Mesendoderm (in vitro differentiated cells): Measurements from ENCODE around the gene SLC36A3.

Experiments used
- DNase-seq: peaks from one replicate; pipeline ENCODE4 v3.0.0; 2013
- H2AK5ac ChIP-seq: 2 replicates; pipeline ENCODE4 v1.6.1; 2013; ENCODE audit warnings: low read length, inconsistent platforms
- H2BK120ac ChIP-seq: 2 replicates; pipeline ENCODE4 v1.6.1; 2013; ENCODE audit warnings: low read depth, mild to moderate bottlenecking, low read length, moderate library complexity, mixed read lengths
- H2BK15ac ChIP-seq: replicated peaks from 2 replicates; pipeline ENCODE4 v1.6.1; 2013; ENCODE audit warnings: low read depth, mild to moderate bottlenecking, moderate library complexity
- H2BK5ac ChIP-seq: 2 replicates; pipeline ENCODE4 v1.6.1; 2013; ENCODE audit warnings: low read length, inconsistent platforms
- H3K18ac ChIP-seq: 2 replicates; pipeline ENCODE4 v1.6.1; 2013; ENCODE audit warnings: mild to moderate bottlenecking, low read length, mixed read lengths
- H3K23ac ChIP-seq: one replicate; pipeline ENCODE4 v1.6.1; 2013; ENCODE audit warnings: low read length
- H3K27ac ChIP-seq: 2 replicates; pipeline ENCODE4 v1.5.1; 2013; ENCODE audit warnings: low read depth, mild to moderate bottlenecking, inconsistent platforms, low read length, moderate library complexity
- H3K27me3 ChIP-seq: 2 replicates; pipeline ENCODE4 v1.6.1; 2013; ENCODE audit warnings: low read length, control low read depth, mild to moderate bottlenecking, inconsistent platforms; ENCODE audit not compliant: insufficient read depth, poor library complexity
- H3K36me3 ChIP-seq: 2 replicates; pipeline ENCODE4 v1.6.1; 2013; ENCODE audit warnings: low read length, inconsistent platforms; ENCODE audit not compliant: control insufficient read depth, insufficient read depth
- H3K4ac ChIP-seq: one replicate; pipeline ENCODE4 v1.6.1; 2013; ENCODE audit warnings: low read depth, mild to moderate bottlenecking, low read length, moderate library complexity
- H3K4me1 ChIP-seq: 2 replicates; pipeline ENCODE4 v1.6.1; 2013; ENCODE audit warnings: low read depth, low read length, inconsistent platforms; ENCODE audit not compliant: control insufficient read depth
- H3K4me2 ChIP-seq: 2 replicates; pipeline ENCODE4 v1.6.1; 2013; ENCODE audit warnings: low read length
- H3K4me3 ChIP-seq: 2 replicates; pipeline ENCODE4 v1.5.1; 2013; ENCODE audit warnings: mild to moderate bottlenecking, low read length
- H3K56ac ChIP-seq: one replicate; pipeline ENCODE4 v1.6.1; 2013; ENCODE audit warnings: low read length
- H3K79me1 ChIP-seq: 2 replicates; pipeline ENCODE4 v1.6.1; 2013; ENCODE audit warnings: low read length, inconsistent platforms
- H3K79me2 ChIP-seq: 2 replicates; pipeline ENCODE4 v1.6.1; 2013; ENCODE audit warnings: mild to moderate bottlenecking, low read length; ENCODE audit not compliant: control insufficient read depth, insufficient read depth
- H3K9ac ChIP-seq: 2 replicates; pipeline ENCODE4 v1.6.1; 2013; ENCODE audit warnings: low read length, inconsistent platforms
- H4K5ac ChIP-seq: one replicate; pipeline ENCODE4 v1.6.1; 2013; ENCODE audit warnings: low read length
- H4K8ac ChIP-seq: one replicate; pipeline ENCODE4 v1.6.1; 2013; ENCODE audit warnings: low read depth, mild to moderate bottlenecking, control low read depth, low read length, moderate library complexity
- WGBS: extraction: QIAGEN DNeasy Blood & Tissue Kit; methylation state at CpG from one replicate; pipeline ENCODE4 v1.1.7; 2013; ENCODE audit warnings: low lambda C conversion rate, missing lambda C conversion rate; ENCODE audit not compliant: insufficient coverage; ENCODE audit errors: extremely low coverage; 5-methylcytosine and 5-hydroxymethylcytosine counted together

Gene SLC36A3

DNA sequence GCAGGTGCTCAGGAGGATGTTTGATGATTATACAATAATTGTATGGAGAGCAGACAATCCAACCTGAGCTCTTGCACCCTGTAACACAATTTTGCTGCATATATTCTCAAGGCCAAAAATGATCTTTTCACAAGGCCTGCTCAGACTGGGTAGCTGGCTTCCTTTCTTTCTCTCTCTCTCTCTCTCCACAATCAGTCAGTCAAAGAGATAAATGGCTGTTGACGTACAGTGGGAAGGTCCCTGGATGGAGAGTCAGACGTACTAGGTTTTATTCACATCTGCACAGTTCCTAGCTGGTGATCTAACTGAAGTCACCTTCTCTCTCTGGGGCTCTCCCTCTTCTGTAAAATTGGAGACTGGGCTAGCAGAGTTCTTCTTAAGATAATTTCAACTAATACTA is 24.0 kb upstream of the SLC36A3 start:
- Histone ChIP-seq H2BK120ac (no peak overlapping the region), H3K9ac (no peak overlapping the region), H2BK15ac (no peak overlapping the region), H3K18ac (no peak overlapping the region), H3K27me3 (no peaks in the 10 kb centered on the region), H3K4me2 (no peak overlapping the region), H3K79me1 (no peaks in the 10 kb centered on the region), H4K5ac (no peak overlapping the region), H3K4ac (no peak overlapping the region), H4K8ac (no peak overlapping the region), H3K27ac (no peak overlapping the region), H2AK5ac (no peak overlapping the region), H3K4me3 (no peak overlapping the region), H3K79me2 (no peaks in the 10 kb centered on the region), H3K23ac (no peak overlapping the region), H3K36me3 (no peaks in the 10 kb centered on the region), H3K56ac (no peak overlapping the region), H2BK5ac (no peak overlapping the region), H3K4me1 (no peaks in the 10 kb centered on the region)
- no peak for DNase-seq
- no CpG with 5 or more reads among the region's 2 CpGs for whole genome bisulfite sequencing

DNA sequence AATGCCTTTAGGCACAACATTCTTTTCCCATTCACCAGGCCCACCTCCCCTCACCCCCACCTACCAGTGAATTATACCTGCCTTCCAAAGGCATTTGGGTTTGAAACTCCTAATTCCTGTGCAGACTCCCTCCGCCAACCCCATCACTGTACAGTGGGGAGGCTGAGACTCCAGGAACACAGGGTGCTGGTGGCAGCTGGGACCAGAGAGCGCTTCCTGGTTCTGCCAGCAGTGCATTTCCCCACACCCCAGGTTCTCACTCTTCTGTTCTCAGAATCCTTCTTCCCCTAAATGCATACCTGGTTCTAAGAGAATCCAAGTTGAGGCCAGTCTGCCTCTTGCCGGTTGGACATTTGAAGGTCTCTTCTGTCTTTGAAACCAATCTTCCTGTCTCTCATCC is 22.7 kb upstream of the SLC36A3 start:
- H3K27me3 ChIP-seq, result no peaks in the 10 kb centered on the region
- no peaks in the 10 kb centered on the region for H3K79me1 ChIP-seq
- H2BK120ac ChIP-seq, result no peak overlapping the region
- H2BK5ac ChIP-seq, result no peak overlapping the region
- H2BK15ac ChIP-seq, result no peak overlapping the region
- no peaks in the 10 kb centered on the region for H3K36me3 ChIP-seq
- no peak overlapping the region for H3K27ac ChIP-seq
- H3K23ac ChIP-seq, result no peak overlapping the region
- no CpG with 5 or more reads among the region's 3 CpGs for WGBS
- no peak overlapping the region for H2AK5ac ChIP-seq
- no peak overlapping the region for H3K56ac ChIP-seq
- H3K18ac ChIP-seq, result no peak overlapping the region
- no peaks in the 10 kb centered on the region for H3K4me1 ChIP-seq
- no peaks in the 10 kb centered on the region for H3K79me2 ChIP-seq
- no peak overlapping the region for H4K8ac ChIP-seq
- no peak overlapping the region for H4K5ac ChIP-seq
- no peak for DNase-seq
- H3K9ac ChIP-seq, result no peak overlapping the region
- no peak overlapping the region for H3K4ac ChIP-seq
- no peak overlapping the region for H3K4me3 ChIP-seq
- H3K4me2 ChIP-seq, result no peak overlapping the region

DNA sequence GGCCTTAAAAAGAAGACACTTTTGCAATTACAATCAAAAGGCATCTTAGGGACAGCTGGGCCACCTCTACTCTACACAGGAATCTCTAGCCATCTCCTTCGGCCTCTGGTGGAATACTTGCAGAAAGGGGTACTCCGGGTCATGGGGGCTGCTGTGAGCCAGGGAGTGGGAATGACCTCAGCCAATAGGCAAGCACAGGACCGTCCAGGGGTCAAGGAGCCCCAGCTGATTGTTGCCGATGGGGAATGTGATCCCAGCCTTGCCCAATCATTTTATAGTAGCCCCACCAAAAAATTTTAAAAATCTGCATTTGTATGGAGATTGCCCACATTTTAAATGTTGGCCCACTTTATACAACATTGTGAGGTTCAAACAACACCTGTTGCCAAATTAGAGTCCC is 16.9 kb upstream of the SLC36A3 start:
- Histone ChIP-seq H3K9ac (no peak overlapping the region), H2BK120ac (no peak overlapping the region), H3K79me1 (no peaks in the 10 kb centered on the region), H2AK5ac (no peak overlapping the region), H3K56ac (no peak overlapping the region), H3K4ac (no peak overlapping the region), H3K4me2 (no peak overlapping the region), H3K36me3 (no peaks in the 10 kb centered on the region), H3K27me3 (no peaks in the 10 kb centered on the region), H4K8ac (no peak overlapping the region), H3K18ac (no peak overlapping the region), H3K27ac (no peak overlapping the region), H2BK5ac (no peak overlapping the region), H3K4me3 (no peak overlapping the region), H3K4me1 (no peaks in the 10 kb centered on the region), H4K5ac (no peak overlapping the region), H3K23ac (no peak overlapping the region), H3K79me2 (no peaks in the 10 kb centered on the region), H2BK15ac (no peak overlapping the region)
- no peak for DNase-seq
- no CpG with 5 or more reads among the region's 4 CpGs for WGBS

DNA sequence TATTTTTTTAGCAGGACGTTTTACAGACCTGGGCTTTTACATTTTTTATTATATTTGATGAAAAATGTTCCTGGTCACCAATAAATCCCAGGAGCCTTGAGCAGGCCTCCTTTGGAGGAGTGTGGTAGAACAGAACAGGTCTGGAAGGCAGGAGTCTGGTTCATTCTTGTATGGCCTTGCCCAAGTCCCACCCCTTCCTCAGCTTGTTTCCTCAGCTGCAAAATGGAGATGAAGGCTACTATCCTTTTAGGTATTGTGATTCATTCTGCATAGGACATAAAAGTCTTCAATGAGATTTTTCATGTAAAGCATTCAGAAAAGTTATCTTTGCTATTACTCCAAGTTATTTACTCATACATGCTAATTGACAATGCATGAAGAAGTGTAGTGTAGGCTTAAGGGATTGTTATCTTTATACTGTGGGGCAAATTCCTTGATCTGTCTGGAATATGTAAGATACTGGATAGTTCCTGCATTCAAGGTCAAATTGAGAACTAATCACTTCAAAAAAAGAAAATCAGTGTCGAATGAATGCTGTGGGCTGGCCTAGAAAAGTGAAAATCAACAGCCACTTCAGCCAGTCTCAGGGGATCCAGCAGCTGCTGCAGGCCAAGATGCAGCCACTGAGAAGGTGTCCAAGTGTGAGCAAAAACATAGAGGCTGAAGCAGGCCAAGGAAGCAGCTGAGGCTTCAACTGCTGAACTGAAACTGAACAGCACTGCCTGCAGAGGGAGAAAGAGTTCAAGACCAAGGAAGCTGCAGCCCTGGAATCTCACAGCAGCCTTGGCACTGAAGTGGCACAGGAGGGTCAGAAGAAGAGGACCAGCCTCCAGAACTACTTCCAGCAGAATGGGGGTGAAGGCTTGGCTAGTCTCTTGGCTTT is 15.5 kb upstream of the SLC36A3 start:
- Histone ChIP-seq H2AK5ac (no peak overlapping the region), H2BK5ac (no peak overlapping the region), H3K79me1 (no peaks in the 10 kb centered on the region), H3K27me3 (no peaks in the 10 kb centered on the region), H3K23ac (no peak overlapping the region), H3K18ac (no peak overlapping the region), H3K56ac (no peak overlapping the region), H3K9ac (no peak overlapping the region), H4K5ac (no peak overlapping the region), H3K4me1 (peaks cover under 1% of the 10 kb centered on the region), H3K4me3 (no peak overlapping the region), H3K36me3 (no peaks in the 10 kb centered on the region), H3K4ac (no peak overlapping the region), H3K79me2 (no peaks in the 10 kb centered on the region), H4K8ac (no peak overlapping the region), H3K27ac (no peak overlapping the region), H2BK15ac (no peak overlapping the region), H3K4me2 (no peak overlapping the region), H2BK120ac (no peak overlapping the region)
- WGBS, result no CpG with 5 or more reads among the region's 2 CpGs
- DNase-seq, result peak; percentile 59

- H3K4me3 ChIP-seq, result no peak overlapping the region
- no peak overlapping the region for H2BK15ac ChIP-seq
- peaks cover 6% of the 10 kb centered on the region for H3K4me1 ChIP-seq
- no peak overlapping the region for H3K4ac ChIP-seq
- H2BK120ac ChIP-seq, result no peak overlapping the region
- no peak overlapping the region for H3K18ac ChIP-seq
- no peaks in the 10 kb centered on the region for H3K27me3 ChIP-seq
- no peak overlapping the region for H3K56ac ChIP-seq
- no peak overlapping the region for H3K4me2 ChIP-seq
- H3K27ac ChIP-seq, result no peak overlapping the region
- H3K36me3 ChIP-seq, result no peaks in the 10 kb centered on the region
- H2AK5ac ChIP-seq, result no peak overlapping the region
- no peak overlapping the region for H4K8ac ChIP-seq
- no peak for DNase-seq
- no peak overlapping the region for H4K5ac ChIP-seq
- no peak overlapping the region for H3K23ac ChIP-seq
- no peaks in the 10 kb centered on the region for H3K79me2 ChIP-seq
- WGBS, result no CpG with 5 or more reads among the region's 2 CpGs
- H2BK5ac ChIP-seq, result no peak overlapping the region
- no peaks in the 10 kb centered on the region for H3K79me1 ChIP-seq
- H3K9ac ChIP-seq, result no peak overlapping the region
These were observed 14.3 kb upstream of the SLC36A3 start for GRCh38 chr5:151317871-151318270.
